Prostate gland (tissue), 2 donors: Measurements from ENCODE around the gene PALM.

Source experiments
- POLR2A ChIP-seq: fragments of 450-650 bp; IDR thresholded peaks from one replicate; pipeline ENCODE4 v1.6.1; 2016; ENCODE audit warnings: antibody characterized with exemption, mild to moderate bottlenecking
- TF ChIP-seq, protein P1 (sequence below), 4 experiments: fragments of 200-600 bp in 2 of 4; fragments of 450-650 bp in 2 of 4; sonication (generic) in 2 of 4; IDR thresholded peaks; 1 replicate in 3 of 4; 2 replicates in 1 of 4; pipeline ENCODE4 v1.5.1; 2016 to 2019; ENCODE audit warnings: antibody characterized with exemption in 4 of 4, mild to moderate bottlenecking in 2 of 4, moderate library complexity in 2 of 4

DNA sequence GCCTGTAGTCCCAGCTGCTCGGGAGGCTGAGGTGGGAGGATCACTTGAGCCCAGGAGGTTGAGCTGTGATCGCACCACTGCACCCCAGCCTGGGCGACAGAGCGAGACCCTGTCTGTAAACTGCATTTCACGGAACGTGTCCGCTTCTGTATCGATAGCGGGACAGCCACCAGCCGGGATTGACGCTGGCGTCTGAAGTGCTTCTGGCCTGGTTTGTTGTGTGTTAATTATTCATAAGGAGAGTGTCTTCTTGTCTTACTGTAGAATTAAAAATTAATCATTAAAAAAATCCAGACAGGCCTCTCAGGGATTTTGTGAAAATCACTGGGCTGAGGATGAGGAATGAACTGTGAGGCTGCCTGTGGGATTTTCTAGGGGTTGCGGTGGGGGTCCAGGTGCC lies 26.0 kb downstream of the PALM start:
- TF ChIP-seq POLR2A: no peak
- TF ChIP-seq, protein P1, sequence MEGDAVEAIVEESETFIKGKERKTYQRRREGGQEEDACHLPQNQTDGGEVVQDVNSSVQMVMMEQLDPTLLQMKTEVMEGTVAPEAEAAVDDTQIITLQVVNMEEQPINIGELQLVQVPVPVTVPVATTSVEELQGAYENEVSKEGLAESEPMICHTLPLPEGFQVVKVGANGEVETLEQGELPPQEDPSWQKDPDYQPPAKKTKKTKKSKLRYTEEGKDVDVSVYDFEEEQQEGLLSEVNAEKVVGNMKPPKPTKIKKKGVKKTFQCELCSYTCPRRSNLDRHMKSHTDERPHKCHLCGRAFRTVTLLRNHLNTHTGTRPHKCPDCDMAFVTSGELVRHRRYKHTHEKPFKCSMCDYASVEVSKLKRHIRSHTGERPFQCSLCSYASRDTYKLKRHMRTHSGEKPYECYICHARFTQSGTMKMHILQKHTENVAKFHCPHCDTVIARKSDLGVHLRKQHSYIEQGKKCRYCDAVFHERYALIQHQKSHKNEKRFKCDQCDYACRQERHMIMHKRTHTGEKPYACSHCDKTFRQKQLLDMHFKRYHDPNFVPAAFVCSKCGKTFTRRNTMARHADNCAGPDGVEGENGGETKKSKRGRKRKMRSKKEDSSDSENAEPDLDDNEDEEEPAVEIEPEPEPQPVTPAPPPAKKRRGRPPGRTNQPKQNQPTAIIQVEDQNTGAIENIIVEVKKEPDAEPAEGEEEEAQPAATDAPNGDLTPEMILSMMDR (IDR thresholded peaks at IDR 0.05): no peak
